NT2/D1 (cell line): ENCODE data around the gene CACNA1E.

ENCODE experiments used
- DNase-seq: peaks from one replicate; pipeline ENCODE4 v3.0.0-alpha.2; 2011; ENCODE audit warnings: low read depth, low spot score
- H3K27me3 ChIP-seq: 2 replicates; pipeline ENCODE4 v1.6.0; 2011; ENCODE audit warnings: mild to moderate bottlenecking; ENCODE audit not compliant: insufficient read length, insufficient read depth
- H3K36me3 ChIP-seq: 2 replicates; pipeline ENCODE4 v1.6.1; 2011; ENCODE audit warnings: mild to moderate bottlenecking, low read length, mixed read lengths; ENCODE audit not compliant: insufficient read depth, insufficient read length
- H3K4me1 ChIP-seq: 2 replicates; pipeline ENCODE4 v1.5.1; 2011; ENCODE audit not compliant: insufficient read depth, insufficient read length
- H3K4me3 ChIP-seq: 2 replicates; pipeline ENCODE4 v1.5.1; 2011; ENCODE audit warnings: low read depth; ENCODE audit not compliant: insufficient read length
- H3K9ac ChIP-seq: 2 replicates; pipeline ENCODE4 v1.6.0; 2011; ENCODE audit warnings: low read depth; ENCODE audit not compliant: insufficient read length
- H3K9me3 ChIP-seq: 2 replicates; pipeline ENCODE4 v1.5.1; 2011; ENCODE audit warnings: mild to moderate bottlenecking, low read length; ENCODE audit not compliant: insufficient read depth
- SUZ12 ChIP-seq: IDR thresholded peaks from 2 replicates; pipeline ENCODE4 v1.6.1; 2011; ENCODE audit not compliant: insufficient read length, insufficient read depth; ENCODE audit errors: extremely low read depth
- YY1 ChIP-seq: IDR thresholded peaks from 2 replicates; pipeline ENCODE4 v1.6.1; 2011; ENCODE audit not compliant: insufficient read length, insufficient read depth
- ZNF274 ChIP-seq: IDR thresholded peaks from 2 replicates; pipeline ENCODE4 v1.6.1; 2011; ENCODE audit warnings: mild to moderate bottlenecking, low read depth, low read length

The CACNA1E gene

DNA sequence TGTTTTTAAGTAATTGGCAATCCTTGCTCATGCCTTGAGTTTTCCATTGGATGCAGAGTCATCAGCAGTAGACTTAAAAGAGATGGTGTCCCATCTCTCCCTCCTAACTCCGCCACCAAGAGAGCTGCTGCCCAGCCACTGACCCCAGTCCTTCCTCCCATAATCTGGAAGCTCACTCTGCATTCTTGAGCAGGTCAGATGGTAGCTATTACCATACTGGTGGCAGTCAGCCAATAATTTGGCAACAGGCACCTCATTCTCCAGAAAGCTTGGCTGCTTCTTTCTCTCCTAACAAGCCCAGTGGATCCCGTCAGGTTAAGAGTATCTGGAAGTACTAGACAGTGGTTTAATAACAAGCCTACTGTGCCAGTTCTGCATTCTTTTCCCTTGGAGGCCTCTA, 306.1 kb downstream of the CACNA1E start:
- Histone ChIP-seq H3K9ac (no peak overlapping the region), H3K27me3 (no peaks in the 10 kb centered on the region), H3K36me3 (no peaks in the 10 kb centered on the region), H3K9me3 (no peaks in the 10 kb centered on the region), H3K4me3 (no peak overlapping the region), H3K4me1 (peaks cover 2% of the 10 kb centered on the region)
- TF ChIP-seq SUZ12 (no peak), ZNF274 (no peak), YY1 (no peak)
- no peak for DNase-seq

DNA sequence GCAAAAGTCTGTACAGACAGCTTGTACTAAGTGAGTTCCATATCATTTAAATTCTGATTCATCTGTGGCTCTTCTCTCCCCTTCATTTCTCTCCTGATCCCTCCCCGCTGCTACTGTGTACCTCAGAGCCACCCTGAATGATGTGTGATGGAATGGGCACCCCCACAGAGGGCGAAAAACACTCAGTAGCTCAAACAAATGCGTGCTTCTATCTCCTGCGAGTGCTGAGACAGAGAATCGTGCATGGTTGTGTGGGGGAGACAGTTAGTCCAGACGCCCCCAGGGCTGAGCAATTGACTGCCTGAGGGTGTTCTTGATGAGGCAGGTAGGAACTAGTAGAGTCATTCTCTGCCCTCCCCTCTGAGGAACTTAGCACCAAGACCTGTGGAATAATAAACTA, 308.4 kb downstream of the CACNA1E start:
- Histone ChIP-seq H3K27me3 (no peaks in the 10 kb centered on the region), H3K36me3 (no peaks in the 10 kb centered on the region), H3K4me3 (no peak overlapping the region), H3K4me1 (peaks cover 2% of the 10 kb centered on the region), H3K9me3 (no peaks in the 10 kb centered on the region; the same call in 1 of the 2 replicates), H3K9ac (no peak overlapping the region)
- DNase-seq, result no peak
- TF ChIP-seq ZNF274 (no peak), YY1 (no peak), SUZ12 (no peak)

DNA sequence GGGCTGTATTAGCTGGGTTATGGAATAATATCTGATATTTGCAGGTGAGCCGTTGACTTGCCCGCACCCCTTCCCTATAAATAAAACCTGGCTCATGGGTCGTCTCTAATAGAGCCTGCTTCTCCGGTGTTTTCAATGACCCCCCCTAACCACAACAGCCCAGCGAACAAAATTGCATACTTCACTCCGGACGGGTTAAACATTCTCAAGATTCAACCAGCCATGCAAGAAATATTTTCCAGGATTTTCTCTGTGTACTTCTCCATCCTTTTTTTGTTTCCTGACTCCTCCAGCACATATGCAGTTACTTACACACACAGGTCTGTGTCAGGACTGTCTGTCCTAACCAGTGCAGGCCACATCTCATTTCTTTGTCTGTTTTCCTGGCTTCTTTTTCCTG, 310.5 kb downstream of the CACNA1E start:
- no peak for TF ChIP-seq YY1
- TF ChIP-seq SUZ12, result no peak
- TF ChIP-seq ZNF274, result no peak
- Histone ChIP-seq H3K4me1 (peaks cover 2% of the 10 kb centered on the region), H3K9me3 (no peaks in the 10 kb centered on the region; the same call in 1 of the 2 replicates), H3K4me3 (no peak overlapping the region), H3K9ac (no peak overlapping the region), H3K36me3 (no peaks in the 10 kb centered on the region), H3K27me3 (no peaks in the 10 kb centered on the region)
- no peak for DNase-seq

DNA sequence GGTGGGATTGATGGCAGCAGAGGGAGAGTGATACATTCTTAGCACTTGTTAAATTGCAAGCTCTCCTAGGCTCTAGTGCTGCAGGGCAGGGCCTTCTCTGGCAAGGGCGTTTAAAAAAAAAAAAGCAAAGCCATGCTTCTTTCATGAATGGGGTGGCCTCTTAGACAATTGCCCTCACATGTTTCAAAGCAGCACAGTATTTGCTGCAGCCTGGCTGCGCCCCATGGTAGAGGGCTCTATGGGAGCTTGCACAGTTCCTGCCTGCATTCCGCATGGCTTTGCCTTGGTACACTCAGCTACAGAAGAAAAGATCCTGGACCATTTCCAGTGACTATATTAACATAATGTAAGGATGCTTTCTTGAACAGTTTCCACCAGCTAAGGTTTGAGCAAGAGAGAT, 311.0 kb downstream of the CACNA1E start:
- DNase-seq, result no peak
- Histone ChIP-seq H3K27me3 (no peaks in the 10 kb centered on the region), H3K36me3 (no peaks in the 10 kb centered on the region), H3K4me1 (peaks cover 2% of the 10 kb centered on the region), H3K9ac (no peak overlapping the region), H3K9me3 (no peaks in the 10 kb centered on the region; the same call in 1 of the 2 replicates), H3K4me3 (no peak overlapping the region)
- TF ChIP-seq ZNF274, result no peak
- no peak for TF ChIP-seq YY1
- TF ChIP-seq SUZ12, result no peak

DNA sequence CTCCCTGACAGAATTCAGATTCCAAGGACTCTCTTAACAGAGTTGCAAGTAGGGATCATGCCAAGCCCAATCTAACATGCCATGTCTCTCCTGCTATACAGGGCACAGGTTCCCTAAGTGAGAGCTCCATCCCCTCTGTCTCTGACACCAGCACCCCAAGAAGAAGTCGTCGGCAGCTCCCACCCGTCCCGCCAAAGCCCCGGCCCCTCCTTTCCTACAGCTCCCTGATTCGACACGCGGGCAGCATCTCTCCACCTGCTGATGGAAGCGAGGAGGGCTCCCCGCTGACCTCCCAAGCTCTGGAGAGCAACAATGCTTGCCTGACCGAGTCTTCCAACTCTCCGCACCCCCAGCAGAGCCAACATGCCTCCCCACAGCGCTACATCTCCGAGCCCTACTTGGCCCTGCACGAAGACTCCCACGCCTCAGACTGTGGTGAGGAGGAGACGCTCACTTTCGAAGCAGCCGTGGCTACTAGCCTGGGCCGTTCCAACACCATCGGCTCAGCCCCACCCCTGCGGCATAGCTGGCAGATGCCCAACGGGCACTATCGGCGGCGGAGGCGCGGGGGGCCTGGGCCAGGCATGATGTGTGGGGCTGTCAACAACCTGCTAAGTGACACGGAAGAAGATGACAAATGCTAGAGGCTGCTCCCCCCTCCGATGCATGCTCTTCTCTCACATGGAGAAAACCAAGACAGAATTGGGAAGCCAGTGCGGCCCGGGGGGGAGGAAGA, 315.0 kb downstream of the CACNA1E start:
- no peak overlapping the region for H3K9ac ChIP-seq
- H3K36me3 ChIP-seq, result no peaks in the 10 kb centered on the region
- no peak for DNase-seq
- no peaks in the 10 kb centered on the region for H3K27me3 ChIP-seq
- TF ChIP-seq ZNF274, result no peak
- no peak for TF ChIP-seq YY1
- no peak for TF ChIP-seq SUZ12
- H3K9me3 ChIP-seq, result no peaks in the 10 kb centered on the region; the same call in 1 of the 2 replicates
- H3K4me1 ChIP-seq, result no peaks in the 10 kb centered on the region
- no peak overlapping the region for H3K4me3 ChIP-seq

DNA sequence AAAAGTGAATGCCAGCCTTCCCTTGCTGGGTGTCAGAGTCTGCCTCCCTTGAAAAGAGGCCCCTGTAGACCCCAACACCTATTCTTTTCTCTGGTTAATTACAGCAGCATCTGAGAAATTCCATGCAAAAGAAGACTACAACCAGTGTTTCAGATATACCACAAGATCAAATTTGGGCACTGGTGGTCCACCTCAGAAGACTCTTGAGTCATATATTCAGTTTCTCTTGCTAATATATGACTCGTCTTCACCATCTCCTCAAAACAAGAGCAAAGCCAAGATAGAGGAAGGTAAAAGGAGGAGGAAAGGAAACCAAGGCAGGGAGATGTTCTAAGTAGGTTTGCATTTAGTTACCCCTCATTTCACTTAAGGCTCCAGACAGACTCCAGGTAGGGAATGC, 318.3 kb downstream of the CACNA1E start:
- TF ChIP-seq SUZ12, result no peak
- TF ChIP-seq ZNF274, result no peak
- no peak for TF ChIP-seq YY1
- no peak for DNase-seq
- Histone ChIP-seq H3K9me3 (no peaks in the 10 kb centered on the region), H3K4me3 (no peak overlapping the region), H3K4me1 (peaks cover 6% of the 10 kb centered on the region), H3K27me3 (no peaks in the 10 kb centered on the region), H3K9ac (no peak overlapping the region), H3K36me3 (no peaks in the 10 kb centered on the region)

DNA sequence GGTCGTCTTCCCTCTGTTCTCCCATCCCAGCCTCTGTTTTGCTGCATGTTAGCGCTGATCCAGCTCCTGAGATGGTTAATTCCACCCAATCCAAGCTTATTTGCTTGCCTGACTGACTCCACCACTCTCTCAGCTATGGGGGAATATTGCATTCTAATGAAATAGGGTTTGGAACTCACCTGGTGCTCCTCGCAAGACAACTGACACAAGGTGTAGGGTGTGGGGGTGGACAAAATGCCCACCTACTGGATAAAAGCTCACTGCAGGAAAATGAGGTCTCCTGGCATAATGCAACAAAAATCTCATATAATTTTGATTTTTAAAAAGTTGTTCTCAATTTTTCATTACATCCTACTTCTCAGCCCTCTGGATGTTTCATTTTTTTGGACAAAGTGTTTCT, 319.1 kb downstream of the CACNA1E start:
- no peaks in the 10 kb centered on the region for H3K9me3 ChIP-seq

DNA sequence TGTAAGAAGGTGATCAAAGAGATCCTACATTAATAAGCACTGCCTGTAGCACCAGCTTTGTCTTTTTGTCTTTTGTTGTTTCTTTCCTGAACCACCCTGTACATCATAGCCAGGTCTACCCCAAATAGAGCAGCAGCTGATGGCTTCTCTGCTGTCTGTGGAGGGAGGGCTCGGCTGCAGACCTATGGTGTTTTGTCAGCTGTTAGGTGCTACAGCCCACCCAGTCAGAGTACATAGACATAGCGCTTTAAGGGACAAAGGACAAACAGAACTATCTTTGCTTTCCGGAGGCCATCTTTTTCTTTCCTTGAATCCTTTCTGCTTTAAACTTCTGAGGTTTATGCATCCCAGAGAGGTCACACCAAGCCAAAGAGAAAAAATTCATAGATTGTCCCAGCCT, 320.1 kb downstream of the CACNA1E start:
- Histone ChIP-seq H3K9me3 (no peaks in the 10 kb centered on the region), H3K36me3 (no peaks in the 10 kb centered on the region), H3K9ac (no peak overlapping the region), H3K4me3 (no peak overlapping the region), H3K27me3 (no peaks in the 10 kb centered on the region), H3K4me1 (peaks cover 6% of the 10 kb centered on the region)
- no peak for DNase-seq
- TF ChIP-seq ZNF274 (no peak), YY1 (no peak), SUZ12 (no peak)

More for the DNA sequence above, 319.1 kb downstream of the CACNA1E start:
- no peak for DNase-seq
- Histone ChIP-seq H3K9ac (no peak overlapping the region), H3K4me1 (peaks cover 6% of the 10 kb centered on the region), H3K36me3 (no peaks in the 10 kb centered on the region), H3K27me3 (no peaks in the 10 kb centered on the region), H3K4me3 (no peak overlapping the region)
- TF ChIP-seq SUZ12, result no peak
- TF ChIP-seq ZNF274, result no peak
- no peak for TF ChIP-seq YY1
